Measurements from ENCODE around the gene MAN1A2.
A peak's percentile ranks its signal among the peaks of the same experiment; 100 is the strongest.
"Not testable (repeated sequence)": the region's sequence is repeated elsewhere in the genome, so short reads cannot be mapped to it uniquely, and the experiment has no call there.

The MAN1A2 gene

DNA sequence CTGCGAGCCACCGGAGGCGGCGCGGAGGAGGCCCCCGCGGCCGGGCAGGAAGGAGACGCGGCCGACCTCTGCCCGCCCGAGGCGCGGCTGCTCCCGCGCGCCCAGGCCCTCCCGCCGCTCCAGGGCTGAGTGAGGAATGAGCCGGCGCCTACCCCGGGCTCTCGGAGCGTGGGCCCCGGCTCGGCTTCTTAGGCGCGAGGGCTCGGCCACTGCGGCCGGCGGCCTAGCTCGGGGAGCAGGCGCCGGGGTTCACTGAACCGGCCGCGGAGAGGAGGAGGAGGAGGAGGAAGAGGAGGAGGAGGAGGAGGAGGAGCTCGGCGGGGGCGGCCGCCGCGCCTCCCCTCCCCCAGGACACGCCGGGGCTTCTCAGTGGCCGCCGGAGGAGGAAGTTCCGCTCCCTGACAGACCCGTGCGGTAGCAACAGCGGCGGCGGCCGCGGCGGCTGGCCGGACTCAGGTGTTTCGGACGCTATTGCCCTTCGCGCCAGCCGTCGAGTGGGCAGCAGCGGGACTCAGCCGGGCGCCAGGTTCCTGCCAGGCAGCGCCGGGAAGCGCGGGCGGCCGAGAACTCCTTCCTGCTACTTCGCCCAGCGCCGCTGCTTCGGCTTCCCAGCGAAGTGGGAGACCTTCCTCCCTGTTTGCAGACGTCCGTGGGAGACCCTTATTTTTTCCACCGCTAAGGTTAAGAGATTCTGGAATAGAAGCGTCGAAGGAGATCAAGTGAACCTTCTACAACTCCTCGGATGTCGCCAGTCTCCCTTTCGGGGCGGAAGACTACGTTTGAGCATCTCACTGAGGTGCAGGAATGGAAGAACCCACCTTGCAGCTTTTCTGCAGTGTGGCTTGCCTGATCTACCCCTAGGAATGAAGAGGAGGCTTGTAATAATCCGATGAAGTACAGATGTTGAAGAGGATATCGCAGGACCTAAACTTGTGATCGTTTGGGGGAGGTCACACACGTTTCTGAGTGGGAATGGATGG lies at the start of gene MAN1A2:
TSS of gene MAN1A2 (plus strand) at position 404 of the 980 bp plus-strand sequence. CDS start 735 bp downstream, outside the sequence.
- DNase-seq (ENCODE audit: low read depth), result peak; percentile 58

DNA sequence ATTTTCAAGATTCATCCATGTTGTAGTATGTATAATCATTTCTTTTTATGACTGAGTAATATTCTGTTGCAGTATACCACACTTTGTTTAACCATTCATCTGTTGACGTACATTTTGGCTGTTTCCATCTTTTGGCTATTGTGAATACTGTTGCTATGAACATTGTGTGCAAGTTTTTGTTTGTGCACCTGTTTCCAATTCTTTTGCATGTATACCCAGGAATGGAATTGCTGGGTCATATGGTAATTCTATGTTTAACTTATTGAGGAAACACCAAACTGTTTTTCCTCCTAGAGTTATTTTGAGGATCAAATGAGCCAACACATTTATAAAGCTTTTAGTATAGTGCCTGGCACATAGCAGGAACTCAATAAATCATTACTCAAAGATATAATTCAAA lies 49.2 kb upstream of the MAN1A2 start:
- no peak for DNase-seq (ENCODE audit: low read depth)

DNA sequence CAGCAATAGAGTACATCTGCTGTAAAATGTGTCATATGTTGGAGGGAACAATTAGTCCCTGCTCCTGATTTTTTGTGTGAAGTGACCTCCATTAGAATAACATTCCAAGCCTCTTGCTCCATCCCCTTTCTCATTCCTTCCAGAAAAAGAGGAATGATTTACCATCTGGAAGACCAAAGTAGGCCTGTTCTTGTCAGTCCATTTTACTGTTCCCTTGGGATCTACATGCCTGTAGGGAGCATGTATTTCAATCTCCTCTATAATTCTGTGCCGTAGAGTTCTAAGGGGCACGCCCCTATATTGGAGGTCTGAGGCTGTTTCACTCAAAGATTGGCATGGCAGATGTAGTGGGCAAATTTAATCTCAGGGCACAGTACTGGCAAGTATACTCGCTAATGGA lies 48.8 kb upstream of the MAN1A2 start:
- no peak for DNase-seq (ENCODE audit: low read depth)

DNA sequence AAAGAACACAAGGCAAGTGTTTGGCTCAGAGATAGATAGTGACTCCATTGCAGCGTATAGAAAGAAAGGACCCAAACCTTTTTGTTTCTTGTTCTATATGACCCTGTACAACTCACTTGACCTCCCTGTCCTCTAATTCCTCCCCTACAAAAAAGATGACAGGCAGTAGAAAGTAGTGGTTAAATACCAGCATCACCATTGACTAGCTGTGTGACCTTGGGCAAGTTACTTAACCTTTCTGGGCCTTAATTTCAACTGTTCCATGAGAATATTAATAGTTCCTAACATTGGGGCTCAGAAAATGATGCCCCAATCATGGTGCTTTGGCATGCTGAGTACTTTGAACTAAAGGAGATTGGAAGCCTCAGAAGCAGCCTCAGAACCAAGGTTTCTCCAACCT lies 46.7 kb upstream of the MAN1A2 start:
- no peak for DNase-seq (ENCODE audit: low read depth)

DNA sequence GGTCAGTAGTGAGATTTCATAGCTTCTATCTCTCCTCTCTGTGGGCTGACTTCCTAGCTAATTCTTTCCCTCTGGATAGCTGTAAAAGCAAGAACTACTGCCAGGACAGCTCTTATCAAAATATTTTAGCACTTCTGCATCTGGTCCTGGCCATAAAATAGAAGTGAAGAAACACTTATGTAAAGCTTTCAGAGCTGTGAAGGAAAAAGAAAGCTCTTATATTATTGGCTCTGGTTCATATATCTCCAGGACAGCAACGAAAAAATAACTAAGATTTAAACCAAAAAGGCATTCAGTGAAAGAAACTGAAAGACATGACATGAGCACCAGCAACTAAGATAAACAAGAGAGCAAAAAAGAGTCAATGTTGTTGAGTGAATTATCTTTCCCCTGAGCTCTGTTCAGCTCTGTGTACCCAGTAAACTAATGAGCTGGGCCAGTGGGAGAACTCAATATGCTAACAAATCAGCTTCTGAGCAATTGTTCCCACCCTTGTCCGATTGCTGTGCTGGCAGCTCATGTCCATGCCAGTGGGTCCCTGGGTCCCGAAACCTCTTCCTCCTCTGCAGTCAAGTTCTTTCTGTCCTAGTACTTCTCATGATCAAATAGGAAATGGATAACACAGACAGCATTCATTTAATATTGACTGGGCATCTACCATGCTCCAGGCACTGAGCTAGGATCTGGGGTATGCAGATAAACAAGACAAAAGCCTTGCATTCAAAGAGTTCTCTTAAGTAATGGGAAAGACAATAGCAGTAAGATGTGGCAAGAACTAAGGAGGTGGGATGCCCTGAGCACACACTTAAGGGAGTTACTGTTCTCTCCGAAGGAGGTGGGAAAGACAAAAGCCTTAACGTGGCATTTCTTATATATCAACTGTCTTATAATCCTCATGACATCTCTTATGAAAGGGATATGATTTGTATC lies 45.3 kb upstream of the MAN1A2 start:
- no peak for DNase-seq (ENCODE audit: low read depth)

DNA sequence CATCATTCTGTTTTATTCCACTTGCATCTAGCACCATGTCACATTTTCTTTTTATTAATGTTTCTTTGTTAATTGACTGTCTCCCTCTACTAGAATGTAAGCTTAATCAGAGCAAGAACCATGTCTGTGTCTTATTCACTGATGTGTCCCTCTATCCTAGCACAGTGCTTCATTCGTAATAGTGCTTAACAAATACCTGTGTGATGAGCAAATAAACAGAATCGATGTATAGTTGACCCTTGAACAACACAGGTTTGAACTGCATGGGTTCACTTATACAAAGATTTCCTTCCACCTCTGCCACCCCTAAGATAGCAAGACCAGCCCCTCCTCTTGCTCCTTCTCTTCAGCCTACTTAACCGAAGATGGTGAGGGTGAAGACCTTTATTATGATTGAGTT lies 42.9 kb upstream of the MAN1A2 start:
- no peak for DNase-seq (ENCODE audit: low read depth)

DNA sequence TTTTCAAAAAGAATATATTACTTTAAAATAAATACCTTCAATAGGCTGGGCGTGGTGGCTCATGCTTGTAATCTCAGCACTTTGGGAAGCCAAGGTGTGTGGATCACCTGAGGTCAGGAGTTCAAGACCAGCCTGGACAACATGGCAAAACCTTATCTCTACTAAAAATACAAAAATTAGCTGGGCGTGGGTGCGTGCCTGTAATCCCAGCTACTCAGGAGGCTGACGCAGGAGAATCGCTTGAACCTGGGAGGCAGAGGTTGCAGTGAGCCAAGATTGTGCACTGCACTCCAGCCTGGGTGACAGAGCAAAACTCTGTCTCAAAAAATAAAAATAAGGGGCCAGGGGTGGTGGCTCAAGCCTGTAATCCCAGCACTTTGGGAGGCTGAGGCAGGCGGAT lies 41.2 kb upstream of the MAN1A2 start:
- DNase-seq (ENCODE audit: low read depth), result not testable (repeated sequence)

DNA sequence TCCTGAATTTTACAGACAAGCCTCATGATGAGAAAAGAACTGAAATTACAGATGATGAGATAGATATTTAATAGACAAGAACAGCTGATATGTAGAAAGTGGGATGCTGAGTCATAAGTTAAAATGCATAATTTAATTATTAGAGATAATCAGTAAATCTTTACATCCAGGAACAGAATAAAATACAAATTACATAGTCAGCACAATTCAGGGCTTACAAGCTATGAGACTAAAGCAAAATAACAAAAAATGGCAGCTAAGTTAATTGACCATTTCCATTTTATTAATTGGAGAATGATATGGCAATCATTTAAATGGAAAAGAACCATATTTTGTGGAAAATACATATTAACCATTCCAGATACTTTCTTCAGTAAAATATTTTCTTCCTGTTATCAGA lies 40.2 kb upstream of the MAN1A2 start:
- DNase-seq (ENCODE audit: low read depth), result no peak

DNA sequence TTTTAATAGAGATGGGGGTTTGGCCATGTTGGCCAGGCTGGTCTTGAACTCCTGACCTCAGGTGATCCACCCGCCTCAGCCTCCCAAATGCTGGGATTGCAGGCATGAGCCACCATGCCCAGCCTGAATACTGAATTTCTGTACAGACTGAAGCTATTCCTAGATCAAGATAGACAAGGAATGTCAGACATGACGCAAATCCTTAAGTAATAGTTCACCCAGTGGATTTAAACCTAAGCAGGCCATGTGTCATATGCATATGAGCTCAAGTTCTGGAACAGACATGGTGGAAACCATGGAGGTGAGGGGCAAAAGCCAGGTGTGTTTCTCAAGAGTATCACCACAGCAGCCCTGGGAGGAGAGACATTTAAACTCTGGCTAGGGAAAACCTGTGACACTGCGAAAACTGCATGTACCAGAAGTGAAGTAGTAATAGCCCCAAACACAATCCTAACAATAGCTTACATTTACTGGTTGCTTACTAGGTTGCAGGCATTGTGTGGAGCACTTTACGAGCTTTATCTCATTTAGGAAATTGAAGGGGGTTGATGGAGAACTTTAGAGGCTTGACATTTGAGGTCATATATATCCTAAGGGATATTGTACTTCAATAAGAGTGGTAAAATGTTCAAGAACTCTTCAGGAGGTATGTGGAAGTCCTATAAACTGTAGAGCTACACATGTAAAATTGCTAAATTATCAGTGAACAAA lies 31.7 kb upstream of the MAN1A2 start:
- no peak for DNase-seq (ENCODE audit: low read depth)

DNA sequence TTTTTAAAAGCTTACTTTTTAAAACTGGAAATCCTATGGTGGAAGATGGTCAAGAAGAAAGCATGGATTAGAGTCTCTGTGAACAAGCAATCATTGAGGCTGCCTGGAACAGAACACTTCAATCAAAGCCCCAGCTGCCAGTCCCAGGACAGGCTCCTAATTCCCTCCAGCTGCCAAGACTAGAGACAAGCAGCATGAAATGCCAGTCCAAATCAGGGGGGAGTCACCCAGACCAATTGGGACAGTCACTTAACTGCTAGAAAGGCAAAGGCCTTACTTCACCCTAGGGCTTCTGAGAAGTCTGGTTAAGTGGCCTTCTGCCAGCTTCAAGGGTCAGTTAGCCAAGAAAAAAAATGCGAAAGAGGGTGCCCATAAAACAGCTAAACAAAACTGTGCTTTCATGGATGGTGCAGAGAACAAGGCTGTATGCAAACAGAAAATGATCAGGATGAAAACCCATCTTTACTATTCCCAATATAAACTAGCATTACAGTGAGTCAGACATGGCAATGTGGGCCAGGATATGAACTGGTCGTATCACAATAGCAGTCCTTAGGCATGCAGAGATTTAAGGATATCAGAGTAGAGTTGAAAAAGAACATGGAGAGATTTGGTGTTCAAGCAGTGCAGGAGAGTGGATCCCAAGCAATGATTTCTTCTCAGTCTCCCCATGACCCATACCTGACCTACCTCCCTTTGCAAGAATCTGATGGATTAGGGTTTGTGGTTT lies 31.0 kb upstream of the MAN1A2 start:
- no peak for DNase-seq (ENCODE audit: low read depth)

DNA sequence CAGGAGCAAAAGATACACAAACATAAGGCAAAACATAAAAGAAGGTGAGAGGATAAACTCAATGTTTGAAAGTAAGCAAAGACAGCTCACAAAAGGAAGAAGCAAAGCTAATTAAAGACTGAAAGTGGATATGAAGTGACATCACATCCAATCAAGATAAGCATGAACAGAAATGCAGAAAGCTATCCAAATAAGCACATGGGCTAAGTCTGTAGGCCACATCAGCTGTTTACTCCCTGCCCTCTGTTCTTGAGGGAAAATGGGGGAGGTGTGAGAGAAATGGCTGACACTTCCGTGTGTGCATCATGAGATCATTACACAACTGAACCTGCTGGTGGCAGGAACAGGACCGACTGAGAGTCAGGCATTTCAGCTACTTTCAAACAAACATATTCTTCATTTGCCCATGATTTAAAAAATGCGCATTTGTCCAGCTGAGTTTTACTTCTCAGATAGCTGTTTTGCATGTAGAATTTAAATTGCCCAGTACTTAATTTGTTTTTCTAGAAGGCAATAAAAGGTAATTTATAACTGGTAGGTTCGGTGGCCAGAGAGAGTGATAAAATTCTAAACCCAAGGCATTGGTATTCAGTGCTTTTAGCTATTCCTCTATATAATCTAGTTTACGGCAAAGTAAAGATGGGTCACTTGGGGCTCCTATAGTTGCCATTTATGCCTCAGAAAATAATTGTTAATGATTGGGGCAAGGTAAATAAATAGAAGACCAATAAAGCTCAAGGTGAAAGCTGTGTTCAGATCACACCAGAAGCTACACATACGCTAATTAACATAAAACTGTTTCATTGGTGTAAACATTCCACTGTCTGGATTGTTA lies 27.2 kb upstream of the MAN1A2 start:
- no peak for DNase-seq (ENCODE audit: low read depth)

DNA sequence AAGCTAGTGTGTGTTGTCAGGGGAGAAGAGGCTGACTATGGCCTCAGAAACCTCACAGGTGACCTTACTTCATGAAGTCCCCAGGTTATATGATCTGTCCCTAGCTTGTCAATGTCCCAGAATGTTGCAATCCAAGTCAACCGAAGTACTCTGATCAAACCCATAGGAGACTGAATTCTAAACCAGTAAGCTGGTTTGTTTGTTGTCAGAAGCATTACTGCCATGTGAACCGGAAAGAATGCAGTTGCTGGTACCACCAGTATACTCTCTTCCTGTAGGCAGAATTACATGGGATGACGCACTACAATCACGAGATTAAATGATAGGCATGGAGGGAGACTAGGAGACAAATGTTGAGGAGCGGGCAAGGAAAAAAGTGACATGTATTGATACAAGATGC lies 26.1 kb upstream of the MAN1A2 start:
- DNase-seq (ENCODE audit: low read depth), result no peak

DNA sequence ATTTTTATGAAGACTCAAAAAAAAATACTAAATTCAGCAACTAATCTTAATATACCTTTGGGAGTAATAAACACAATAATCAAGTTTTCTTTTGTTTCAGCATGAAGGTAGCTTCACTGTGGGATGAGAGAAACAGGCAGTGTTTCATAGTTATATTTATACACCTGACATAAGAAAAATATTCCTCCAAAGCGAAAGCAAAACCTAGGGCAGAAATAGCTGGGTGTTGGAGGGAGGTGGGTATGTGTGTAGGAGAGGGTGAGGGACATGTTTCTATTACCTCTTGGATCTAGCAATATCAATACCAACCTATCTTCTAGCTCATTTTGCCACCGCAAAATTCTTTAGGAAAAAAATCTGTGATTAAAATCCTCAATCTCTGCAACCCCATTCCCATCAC lies 24.9 kb upstream of the MAN1A2 start:
- no peak for DNase-seq (ENCODE audit: low read depth)

DNA sequence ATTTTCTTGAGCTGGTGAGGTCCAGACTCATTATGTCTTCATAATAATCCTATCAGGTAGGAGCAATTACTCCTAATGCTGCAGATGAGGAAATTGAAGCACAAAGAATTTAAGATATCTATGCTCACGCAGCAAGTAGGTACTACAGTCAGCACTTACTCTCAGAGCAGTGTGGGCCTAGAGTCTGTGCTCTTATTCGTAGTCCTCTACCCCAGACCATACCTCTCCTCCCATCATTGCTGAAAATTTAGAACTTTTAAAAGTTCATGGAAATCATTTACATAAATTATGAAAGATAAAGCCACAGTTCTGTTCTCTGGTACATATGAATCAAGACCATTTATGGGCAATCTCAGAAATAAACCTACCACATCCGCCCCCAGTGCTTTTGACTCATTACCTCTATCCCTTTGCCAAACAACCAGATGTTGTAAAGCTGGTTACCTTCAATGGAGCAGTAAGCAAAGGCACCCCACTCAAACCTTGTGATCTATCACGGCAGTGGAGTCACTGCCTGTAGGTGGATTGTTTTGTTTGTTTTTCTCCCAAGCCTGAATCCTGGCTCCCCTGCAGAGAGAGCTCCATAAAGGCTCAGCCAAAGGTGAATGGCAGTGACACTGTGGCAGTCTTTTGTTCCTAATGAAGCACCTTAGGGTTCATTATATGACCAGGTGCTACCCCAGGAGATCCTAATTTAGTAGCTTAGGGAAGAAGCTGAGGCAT lies 20.9 kb upstream of the MAN1A2 start:
- no peak for DNase-seq (ENCODE audit: low read depth)

DNA sequence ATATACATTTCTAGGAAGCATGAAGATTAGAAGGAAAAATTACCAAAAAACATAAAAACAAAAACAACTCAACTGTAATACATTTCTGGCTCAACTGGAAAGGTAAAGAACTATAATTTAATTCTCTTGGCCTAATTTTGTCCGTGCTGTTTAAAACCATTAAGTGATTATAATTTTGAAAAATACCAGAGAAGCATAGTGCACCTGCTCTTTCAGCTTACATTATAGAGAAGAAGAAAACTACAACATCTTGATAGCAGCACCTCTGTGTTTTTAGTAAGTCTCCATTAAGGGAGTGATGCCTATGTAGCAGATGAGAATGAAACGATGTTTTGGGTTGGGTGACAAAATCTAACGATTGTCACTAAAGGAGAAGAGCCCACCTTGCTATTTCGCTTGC lies 19.3 kb upstream of the MAN1A2 start:
- DNase-seq (ENCODE audit: low read depth), result no peak

DNA sequence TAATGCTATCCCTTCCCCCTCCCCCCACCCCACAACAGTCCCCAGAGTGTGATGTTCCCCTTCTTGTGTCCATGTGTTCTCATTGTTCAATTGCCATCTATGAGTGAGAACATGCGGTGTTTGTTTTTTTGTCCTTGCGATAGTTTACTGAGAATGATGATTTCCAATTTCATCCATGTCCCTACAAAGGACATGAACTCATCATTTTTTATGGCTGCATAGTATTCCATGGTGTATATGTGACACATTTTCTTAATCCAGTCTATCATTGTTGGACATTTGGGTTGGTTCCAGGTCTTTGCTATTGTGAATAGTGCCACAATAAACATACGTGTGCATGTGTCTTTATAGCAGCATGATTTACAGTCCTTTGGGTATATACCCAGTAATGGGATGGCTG lies 14.6 kb upstream of the MAN1A2 start:
- not testable (repeated sequence) for DNase-seq (ENCODE audit: low read depth)

DNA sequence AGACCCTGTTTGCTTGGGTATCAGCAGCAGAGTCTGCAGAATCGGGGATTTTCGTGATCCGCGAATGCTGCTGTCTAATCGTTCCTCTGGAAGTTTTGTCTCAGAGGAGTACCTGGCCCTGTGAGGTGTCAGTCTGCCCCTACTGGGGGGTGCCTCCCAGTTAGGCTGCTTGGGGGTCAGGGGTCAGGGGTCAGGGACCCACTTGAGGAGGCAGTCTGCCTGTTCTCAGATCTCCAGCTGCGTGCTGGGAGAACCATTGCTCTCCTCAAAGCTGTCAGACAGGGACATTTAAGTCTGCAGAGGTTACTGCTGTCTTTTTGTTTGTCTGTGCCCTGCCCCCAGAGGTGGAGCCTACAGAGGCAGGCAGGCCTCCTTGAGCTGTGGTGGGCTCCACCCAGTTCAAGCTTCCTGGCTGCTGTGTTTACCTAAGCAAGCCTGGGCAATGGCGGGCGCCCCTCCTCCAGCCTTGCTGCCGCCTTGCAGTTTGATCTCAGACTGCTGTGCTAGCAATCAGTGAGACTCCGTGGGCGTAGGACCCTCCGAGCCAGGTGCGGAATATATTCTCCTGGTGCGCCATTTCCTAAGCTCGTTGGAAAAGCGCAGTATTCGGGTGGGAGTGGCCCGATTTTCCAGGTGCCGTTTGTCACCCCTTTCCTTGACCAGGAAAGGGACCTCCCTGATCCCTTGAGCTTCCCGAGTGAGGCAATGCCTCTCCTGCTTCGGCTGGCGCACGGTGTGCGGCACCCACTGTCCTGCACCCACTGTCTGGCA lies 9.2 kb upstream of the MAN1A2 start:
- not testable (repeated sequence) for DNase-seq (ENCODE audit: low read depth)

DNA sequence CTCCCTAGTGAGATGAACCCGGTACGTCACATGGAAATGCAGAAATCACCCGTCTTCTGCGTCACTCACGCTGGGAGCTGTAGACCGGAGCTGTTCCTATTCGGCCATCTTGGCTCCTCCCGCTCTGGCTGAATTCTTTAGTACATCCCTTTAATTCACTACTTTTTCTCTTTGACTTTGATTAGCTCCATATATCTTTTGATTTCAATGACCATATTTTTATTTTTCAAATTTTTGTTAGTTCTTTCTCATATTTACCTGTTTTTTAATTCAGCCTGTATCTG lies 8.7 kb upstream of the MAN1A2 start:
- not testable (repeated sequence) for DNase-seq (ENCODE audit: low read depth)

DNA sequence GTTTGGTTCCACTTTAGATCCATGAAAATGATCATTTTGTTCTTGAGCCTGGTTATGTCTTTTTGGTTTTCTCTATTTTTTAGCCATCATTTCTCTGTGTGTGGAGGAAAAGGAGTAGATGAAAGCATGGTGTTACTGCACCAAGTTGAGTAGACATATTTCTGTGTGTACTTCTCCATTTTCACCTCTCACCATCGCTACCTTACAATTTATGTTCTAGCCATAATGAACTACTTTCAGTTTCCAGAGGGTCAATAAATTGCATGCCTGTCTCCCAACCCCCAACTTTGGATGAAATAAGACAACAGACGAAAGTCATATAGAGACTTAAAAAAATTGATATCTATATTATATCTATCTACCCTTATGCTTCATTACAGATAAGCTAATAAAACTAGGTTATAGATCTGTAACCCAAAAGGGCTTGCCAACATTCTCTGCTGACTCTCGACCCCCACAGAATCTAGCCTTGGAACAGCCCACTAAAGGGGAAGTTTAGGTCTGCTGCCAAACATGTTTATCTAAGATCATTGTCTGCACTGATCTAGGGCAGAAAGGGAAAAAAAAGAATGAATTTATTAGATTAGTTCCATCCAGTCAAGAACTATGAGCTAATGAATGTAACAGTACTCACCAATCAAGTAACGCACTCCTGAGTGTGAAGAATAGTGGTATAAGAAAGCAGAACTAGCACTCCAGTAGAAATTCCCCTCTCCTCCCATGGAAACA lies 7.5 kb upstream of the MAN1A2 start:
- no peak for DNase-seq (ENCODE audit: low read depth)
